BJ (cell line): ENCODE results near the gene SLCO3A1. TPM values are rescaled to one million over a fixed set of nuclear protein-coding genes. Genes with fewer than 3 reads are reported as not detected.

ENCODE experiments used
- CTCF ChIA-PET: fragments of 350-600 bp; formaldehyde crosslinking; extraction: SDS; loops from one replicate; lab custom pipeline; 2021; ENCODE audit warnings: antibody characterized with exemption, inconsistent platforms; lab: Yijun Ruan, JAX
- POLR2A ChIA-PET: fragments of 300-600 bp; sonication (Branson Sonifier 250); formaldehyde crosslinking; extraction: SDS; loops from one replicate; lab custom pipeline; 2021; ENCODE audit warnings: antibody characterized with exemption; lab: Charles Lee
- DNase-seq: peaks from one replicate; pipeline ENCODE4 v3.0.0-alpha.2; 2011; ENCODE audit warnings: low read depth
- H3K27me3 ChIP-seq: 2 replicates; pipeline ENCODE4 v1.6.0; 2011; ENCODE audit warnings: low read length; ENCODE audit not compliant: control insufficient read depth, insufficient read depth
- H3K36me3 ChIP-seq: 2 replicates; pipeline ENCODE4 v1.5.1; 2011; ENCODE audit warnings: low read length; ENCODE audit not compliant: control insufficient read depth, insufficient read depth
- H3K4me3 ChIP-seq: 2 replicates; pipeline ENCODE4 v1.5.1; 2011; ENCODE audit warnings: low read depth, mild to moderate bottlenecking, control low read depth, low read length
- polyA plus RNA-seq: library from polyadenylated mRNA; depleted of rRNA; stranded (reverse); fragments of >200 nt; gene quantifications from 2 replicates; pipeline ENCODE4 v1.2.3, GENCODE V29; 2011
- TF ChIP-seq, protein P1 (sequence below): IDR thresholded peaks from 2 replicates; pipeline ENCODE4 v1.5.1; 2011; ENCODE audit warnings: low read depth, mild to moderate bottlenecking, control low read depth, inconsistent platforms, low read length, moderate library complexity; ENCODE audit not compliant: insufficient read depth

SLCO3A1 gene
- polyA plus RNA-seq, 1 experiment: 7.8 TPM

- CTCF ChIA-PET: interaction anchor here (2.9 kb wide), 1 partner anchor 15 kb away, joined by 17 read pairs; no protein-coding TSS in a partner anchor
- DNase-seq: no peak
- TF ChIP-seq, protein P1, sequence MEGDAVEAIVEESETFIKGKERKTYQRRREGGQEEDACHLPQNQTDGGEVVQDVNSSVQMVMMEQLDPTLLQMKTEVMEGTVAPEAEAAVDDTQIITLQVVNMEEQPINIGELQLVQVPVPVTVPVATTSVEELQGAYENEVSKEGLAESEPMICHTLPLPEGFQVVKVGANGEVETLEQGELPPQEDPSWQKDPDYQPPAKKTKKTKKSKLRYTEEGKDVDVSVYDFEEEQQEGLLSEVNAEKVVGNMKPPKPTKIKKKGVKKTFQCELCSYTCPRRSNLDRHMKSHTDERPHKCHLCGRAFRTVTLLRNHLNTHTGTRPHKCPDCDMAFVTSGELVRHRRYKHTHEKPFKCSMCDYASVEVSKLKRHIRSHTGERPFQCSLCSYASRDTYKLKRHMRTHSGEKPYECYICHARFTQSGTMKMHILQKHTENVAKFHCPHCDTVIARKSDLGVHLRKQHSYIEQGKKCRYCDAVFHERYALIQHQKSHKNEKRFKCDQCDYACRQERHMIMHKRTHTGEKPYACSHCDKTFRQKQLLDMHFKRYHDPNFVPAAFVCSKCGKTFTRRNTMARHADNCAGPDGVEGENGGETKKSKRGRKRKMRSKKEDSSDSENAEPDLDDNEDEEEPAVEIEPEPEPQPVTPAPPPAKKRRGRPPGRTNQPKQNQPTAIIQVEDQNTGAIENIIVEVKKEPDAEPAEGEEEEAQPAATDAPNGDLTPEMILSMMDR: no peak
- Histone ChIP-seq H3K27me3 (no peaks in the 10 kb centered on the region), H3K4me3 (no peak overlapping the region), H3K36me3 (no peaks in the 10 kb centered on the region)
- POLR2A ChIA-PET: no interaction called here
Observed at GRCh38 chr15:92112711-92113110, 259.2 kb downstream of the SLCO3A1 start.

- DNase-seq: no peak
- ChIA-PET POLR2A (no interaction called here), CTCF (no interaction called here)
- H3K4me3 ChIP-seq: no peak overlapping the region
- H3K36me3 ChIP-seq: no peaks in the 10 kb centered on the region
- TF ChIP-seq, protein P1: no peak
- H3K27me3 ChIP-seq: no peaks in the 10 kb centered on the region
Observed at GRCh38 chr15:92113832-92114231, 260.3 kb downstream of the SLCO3A1 start.

- Histone ChIP-seq H3K36me3 (no peaks in the 10 kb centered on the region), H3K27me3 (no peaks in the 10 kb centered on the region), H3K4me3 (no peak overlapping the region)
- ChIA-PET POLR2A (no interaction called here), CTCF (no interaction called here)
- TF ChIP-seq, protein P1: no peak
- no peak for DNase-seq
Observed at GRCh38 chr15:92115834-92116233, 262.3 kb downstream of the SLCO3A1 start.

DNA sequence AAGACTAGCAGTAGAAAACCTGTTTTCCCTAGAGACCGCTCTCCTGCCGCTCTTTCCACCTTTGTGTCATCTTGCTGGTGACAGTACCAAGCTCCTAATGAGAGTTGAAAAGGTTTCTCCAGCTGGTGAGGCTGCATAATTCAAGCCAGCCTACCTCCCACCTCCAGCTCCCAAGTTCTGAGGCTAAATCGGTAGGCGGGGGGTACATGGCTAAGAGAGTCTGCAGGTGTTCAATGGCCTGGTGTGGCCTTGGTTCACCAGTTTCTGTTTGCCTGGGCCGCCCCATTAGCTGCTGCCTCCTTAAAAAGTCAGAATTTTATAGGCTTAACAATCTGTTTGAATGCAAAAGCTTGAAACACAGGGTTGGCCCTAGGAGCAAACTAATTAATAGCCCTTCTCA lies 262.8 kb downstream of the SLCO3A1 start:
- Histone ChIP-seq H3K4me3 (no peak overlapping the region), H3K36me3 (no peaks in the 10 kb centered on the region), H3K27me3 (no peaks in the 10 kb centered on the region)
- ChIA-PET CTCF (no interaction called here), POLR2A (no interaction called here)
- TF ChIP-seq, protein P1: no peak
- no peak for DNase-seq

DNA sequence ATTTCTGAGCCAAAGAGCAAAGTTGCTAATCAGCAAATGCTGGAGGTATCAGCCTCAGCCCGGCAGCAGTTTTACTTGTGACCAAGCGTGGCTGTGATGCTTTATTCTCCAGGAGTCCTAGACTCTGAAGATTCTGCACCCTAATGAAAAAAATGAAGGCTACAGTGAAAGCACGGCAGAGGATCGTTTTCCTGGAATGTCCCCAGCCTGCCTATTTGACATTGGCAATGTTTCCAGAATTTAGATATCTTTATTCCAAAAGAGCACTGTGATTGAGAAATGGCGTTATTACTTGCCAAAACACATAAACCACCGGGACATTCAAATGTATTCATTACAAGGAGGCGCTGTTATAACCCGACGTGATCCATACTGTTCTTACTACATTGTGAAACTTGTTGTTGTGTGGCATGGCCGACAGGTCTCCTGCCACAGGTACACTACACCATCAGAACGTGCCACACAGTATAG lies 263.8 kb downstream of the SLCO3A1 start:
- no peak overlapping the region for H3K4me3 ChIP-seq
- H3K27me3 ChIP-seq: no peaks in the 10 kb centered on the region
- no peak for DNase-seq
- TF ChIP-seq, protein P1: no peak
- POLR2A ChIA-PET: no interaction called here
- no peaks in the 10 kb centered on the region for H3K36me3 ChIP-seq
- CTCF ChIA-PET: no interaction called here
